ENCODE measurements around the gene SRPRB.

Gene SRPRB

DNA sequence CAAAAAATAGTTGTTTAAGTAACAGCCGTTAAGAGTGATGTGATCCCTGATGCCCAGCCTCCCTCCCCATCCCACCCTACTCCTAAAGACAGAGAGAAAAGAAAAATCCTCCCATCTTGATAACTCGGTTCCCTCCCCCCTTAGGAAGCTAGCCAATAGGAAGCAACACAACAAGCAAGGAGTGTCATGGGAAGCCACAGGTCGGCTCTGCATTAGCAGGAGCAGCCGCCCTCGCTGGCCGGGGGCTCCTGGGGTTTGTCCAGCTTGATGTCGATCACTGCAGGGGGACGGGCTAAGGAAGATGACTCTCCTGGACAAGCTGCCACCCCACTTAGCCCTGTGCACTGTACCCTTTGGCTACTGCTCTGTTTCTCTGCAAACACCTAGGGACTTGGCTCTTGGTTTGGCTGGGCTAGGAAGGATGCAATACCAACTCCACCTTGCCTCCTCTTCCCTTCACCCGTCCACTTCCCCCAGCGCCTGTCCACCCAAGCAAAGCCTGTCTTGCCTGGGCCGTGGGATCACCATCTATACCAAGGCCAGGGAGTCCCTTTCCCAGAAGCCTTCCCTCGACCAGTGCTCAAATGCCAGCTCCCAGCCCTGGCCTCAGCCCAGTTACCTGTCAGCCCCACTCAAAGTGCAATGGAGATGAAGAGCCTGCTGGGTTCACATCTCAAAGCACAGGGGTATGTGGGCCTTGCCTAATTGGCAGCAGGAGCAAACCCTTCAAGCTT, 23.1 kb downstream of the SRPRB start:
- Mint-ChIP-seq H3K9me3 (no peaks in the 10 kb centered on the region), H3K36me3 (ENCODE audit: low read depth) (peaks cover 13% of the 10 kb centered on the region), H3K27me3 (ENCODE audit: low read depth) (no peaks in the 10 kb centered on the region), H3K4me1 (ENCODE audit: low read depth) (no peaks in the 10 kb centered on the region), H3K27ac (no peak overlapping the region), H3K4me3 (no peak overlapping the region)

DNA sequence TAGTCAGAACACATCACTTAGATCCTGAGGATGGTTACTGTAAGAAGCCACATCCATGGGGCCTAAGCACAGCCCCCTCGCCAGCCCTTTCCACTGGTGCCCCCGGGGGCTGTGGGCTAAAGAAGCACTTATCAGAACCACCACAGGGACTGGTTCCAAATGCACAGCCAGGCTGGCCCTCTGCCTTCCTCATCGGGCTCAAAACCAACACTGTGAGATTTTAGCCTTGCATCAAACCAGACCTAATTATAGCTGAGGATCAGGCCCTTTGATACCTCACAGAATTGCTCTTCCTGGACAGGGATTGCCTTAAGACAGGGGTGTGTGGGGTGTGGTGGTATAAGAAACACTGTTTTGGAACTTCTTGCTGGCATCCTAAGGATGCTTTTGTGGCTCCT, 23.7 kb downstream of the SRPRB start:
- Mint-ChIP-seq H3K27ac (no peak overlapping the region), H3K4me3 (no peak overlapping the region), H3K9me3 (no peaks in the 10 kb centered on the region), H3K36me3 (ENCODE audit: low read depth) (peaks cover 11% of the 10 kb centered on the region), H3K27me3 (ENCODE audit: low read depth) (no peaks in the 10 kb centered on the region), H3K4me1 (ENCODE audit: low read depth) (no peaks in the 10 kb centered on the region)

DNA sequence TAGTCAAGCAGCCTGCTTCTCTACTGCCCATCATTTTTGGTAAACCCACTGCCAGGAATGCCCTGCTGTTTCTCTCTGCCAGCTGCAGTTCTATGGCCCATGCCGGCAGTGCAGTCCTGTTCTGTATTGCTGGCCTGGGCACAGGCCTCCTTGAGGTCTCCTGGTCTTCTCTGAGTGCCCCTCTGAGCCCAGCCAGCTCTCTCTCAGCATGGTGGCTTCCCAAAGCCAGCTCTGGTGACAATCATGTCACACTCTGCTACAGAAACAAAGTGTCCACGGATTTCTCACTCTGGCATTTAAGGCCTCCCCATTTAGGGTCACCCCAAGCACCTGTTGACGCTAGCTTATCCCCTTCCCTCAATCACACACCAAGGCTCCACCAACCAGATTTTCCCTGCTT, 24.5 kb downstream of the SRPRB start:
- no peak overlapping the region for H3K4me3 Mint-ChIP-seq
- H3K27me3 Mint-ChIP-seq (ENCODE audit: low read depth) = no peaks in the 10 kb centered on the region
- H3K4me1 Mint-ChIP-seq (ENCODE audit: low read depth) = no peaks in the 10 kb centered on the region
- H3K9me3 Mint-ChIP-seq = no peaks in the 10 kb centered on the region
- H3K36me3 Mint-ChIP-seq (ENCODE audit: low read depth) = peaks cover 9% of the 10 kb centered on the region
- no peak overlapping the region for H3K27ac Mint-ChIP-seq

DNA sequence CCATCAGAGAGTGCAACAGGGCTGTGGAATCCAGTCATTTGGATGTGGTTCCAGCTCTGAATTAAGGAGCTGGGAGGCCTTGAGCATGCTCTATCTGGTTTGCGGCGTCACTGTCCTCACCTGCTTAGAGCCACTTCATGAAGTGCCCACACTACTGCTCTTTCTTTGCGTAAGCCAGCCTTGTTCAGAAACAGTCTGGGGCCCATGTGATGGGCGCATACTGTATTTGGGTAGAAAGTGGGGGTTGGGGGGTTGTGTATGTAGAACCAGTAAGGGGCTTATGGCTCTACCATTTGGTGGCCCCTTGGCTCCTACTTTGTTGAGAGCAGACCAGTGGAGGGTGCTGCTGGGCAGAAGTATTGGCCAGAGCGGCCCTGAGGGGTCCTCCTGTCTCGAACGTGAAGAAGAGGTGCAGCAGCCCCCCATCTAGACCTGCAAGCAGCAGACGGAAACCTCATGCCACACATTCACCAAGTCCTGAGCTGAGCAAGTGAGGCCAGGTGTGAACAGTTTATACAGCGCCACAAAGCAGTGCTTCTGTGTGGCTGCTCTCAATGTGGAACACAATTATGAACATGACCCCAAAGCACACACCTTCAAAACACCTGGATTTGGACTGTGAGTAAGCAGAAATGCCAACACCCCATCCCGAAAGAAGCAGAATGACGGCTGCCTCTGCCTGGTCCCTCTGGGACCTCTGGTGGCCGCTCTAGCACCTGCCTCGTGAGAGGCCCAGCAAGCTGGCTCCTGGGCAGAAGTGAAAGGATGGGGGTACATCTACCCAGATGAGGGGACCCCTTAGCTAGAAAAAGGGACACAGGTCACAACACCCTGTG, 26.6 kb downstream of the SRPRB start:
- Mint-ChIP-seq H3K36me3 (ENCODE audit: low read depth) (no peaks in the 10 kb centered on the region), H3K4me3 (no peak overlapping the region), H3K27ac (no peak overlapping the region), H3K4me1 (ENCODE audit: low read depth) (no peaks in the 10 kb centered on the region), H3K27me3 (ENCODE audit: low read depth) (no peaks in the 10 kb centered on the region), H3K9me3 (no peaks in the 10 kb centered on the region)

DNA sequence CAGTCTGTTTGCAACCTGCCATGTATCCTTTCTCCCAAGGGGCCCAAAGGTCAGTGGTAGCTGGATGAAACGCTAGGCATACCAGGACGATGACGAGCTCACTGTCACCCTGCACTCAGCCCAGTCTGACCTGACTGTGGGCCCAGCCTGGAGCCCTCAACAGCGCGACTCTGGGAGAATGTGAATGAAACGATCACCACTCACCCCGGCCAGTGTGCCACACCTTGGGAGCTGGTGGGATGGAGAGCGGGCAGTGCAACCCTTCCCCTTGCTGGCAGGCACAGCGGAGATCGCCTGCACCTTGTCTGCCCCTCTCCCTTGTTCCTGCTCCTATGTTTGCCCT, 27.2 kb downstream of the SRPRB start:
- Mint-ChIP-seq H3K36me3 (ENCODE audit: low read depth) (no peaks in the 10 kb centered on the region), H3K27me3 (ENCODE audit: low read depth) (no peaks in the 10 kb centered on the region), H3K4me1 (ENCODE audit: low read depth) (no peaks in the 10 kb centered on the region), H3K9me3 (no peaks in the 10 kb centered on the region), H3K4me3 (no peak overlapping the region), H3K27ac (no peak overlapping the region)

DNA sequence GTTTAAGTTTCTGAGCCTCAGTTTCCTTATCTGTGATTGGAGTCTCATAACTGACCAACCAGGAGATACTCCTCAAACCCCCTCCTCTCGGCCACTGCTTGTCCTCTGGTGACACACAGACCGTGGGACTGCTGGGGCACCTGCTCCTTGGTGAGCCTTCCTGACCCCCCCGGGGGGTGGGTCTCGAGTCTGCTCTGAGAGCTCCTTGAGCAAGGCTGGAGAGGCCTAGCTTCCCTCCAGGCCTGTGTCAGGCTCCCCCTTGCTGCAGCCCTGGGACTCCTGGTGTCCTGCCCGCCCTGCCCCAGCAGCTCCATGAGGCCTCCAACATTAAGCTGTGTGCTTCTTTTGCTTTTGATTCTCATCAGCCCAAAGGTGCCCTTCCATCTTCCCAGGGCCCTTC, 27.7 kb downstream of the SRPRB start:
- H3K4me1 Mint-ChIP-seq (ENCODE audit: low read depth) = no peaks in the 10 kb centered on the region
- H3K36me3 Mint-ChIP-seq (ENCODE audit: low read depth) = no peaks in the 10 kb centered on the region
- H3K27ac Mint-ChIP-seq = no peak overlapping the region
- no peaks in the 10 kb centered on the region for H3K9me3 Mint-ChIP-seq
- H3K27me3 Mint-ChIP-seq (ENCODE audit: low read depth) = no peaks in the 10 kb centered on the region
- H3K4me3 Mint-ChIP-seq = no peak overlapping the region

DNA sequence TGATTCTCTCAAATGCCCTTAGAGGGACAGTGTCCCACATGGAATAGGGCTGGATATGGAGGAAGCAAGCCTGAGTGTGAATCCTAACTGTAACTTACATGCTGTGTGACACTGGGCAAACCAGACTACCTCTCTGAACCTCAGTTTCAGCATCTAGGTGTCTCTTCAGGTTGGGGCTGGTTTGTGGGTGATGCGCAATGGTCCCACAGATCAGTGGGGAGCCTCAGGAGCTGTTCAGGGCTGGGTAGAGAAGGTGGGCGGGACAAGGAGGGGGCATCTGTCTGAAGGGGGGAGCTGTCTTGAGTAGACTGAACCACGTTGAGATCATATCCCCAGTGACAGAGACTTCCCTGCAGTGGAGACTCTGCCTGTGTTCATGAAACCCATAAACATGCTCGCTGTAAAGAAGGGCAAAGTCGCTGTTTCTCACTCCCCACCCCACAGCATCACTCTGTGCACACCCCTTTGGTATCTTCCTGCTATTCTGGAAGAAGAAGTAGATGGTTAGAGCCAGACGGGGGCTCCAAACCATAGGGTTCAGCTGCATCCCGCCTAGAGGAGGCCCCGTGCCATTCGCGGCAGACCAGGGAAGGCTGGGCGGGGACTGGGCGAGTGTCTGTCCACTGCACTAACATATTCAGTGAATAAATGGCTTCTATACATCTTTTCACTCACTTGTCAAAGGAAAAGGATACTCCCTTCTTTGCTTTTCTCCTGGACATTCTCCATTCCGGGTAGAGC, 28.4 kb downstream of the SRPRB start:
- H3K9me3 Mint-ChIP-seq = no peaks in the 10 kb centered on the region
- H3K4me3 Mint-ChIP-seq = no peak overlapping the region
- no peaks in the 10 kb centered on the region for H3K36me3 Mint-ChIP-seq (ENCODE audit: low read depth)
- no peaks in the 10 kb centered on the region for H3K4me1 Mint-ChIP-seq (ENCODE audit: low read depth)
- no peaks in the 10 kb centered on the region for H3K27me3 Mint-ChIP-seq (ENCODE audit: low read depth)
- H3K27ac Mint-ChIP-seq = no peak overlapping the region

DNA sequence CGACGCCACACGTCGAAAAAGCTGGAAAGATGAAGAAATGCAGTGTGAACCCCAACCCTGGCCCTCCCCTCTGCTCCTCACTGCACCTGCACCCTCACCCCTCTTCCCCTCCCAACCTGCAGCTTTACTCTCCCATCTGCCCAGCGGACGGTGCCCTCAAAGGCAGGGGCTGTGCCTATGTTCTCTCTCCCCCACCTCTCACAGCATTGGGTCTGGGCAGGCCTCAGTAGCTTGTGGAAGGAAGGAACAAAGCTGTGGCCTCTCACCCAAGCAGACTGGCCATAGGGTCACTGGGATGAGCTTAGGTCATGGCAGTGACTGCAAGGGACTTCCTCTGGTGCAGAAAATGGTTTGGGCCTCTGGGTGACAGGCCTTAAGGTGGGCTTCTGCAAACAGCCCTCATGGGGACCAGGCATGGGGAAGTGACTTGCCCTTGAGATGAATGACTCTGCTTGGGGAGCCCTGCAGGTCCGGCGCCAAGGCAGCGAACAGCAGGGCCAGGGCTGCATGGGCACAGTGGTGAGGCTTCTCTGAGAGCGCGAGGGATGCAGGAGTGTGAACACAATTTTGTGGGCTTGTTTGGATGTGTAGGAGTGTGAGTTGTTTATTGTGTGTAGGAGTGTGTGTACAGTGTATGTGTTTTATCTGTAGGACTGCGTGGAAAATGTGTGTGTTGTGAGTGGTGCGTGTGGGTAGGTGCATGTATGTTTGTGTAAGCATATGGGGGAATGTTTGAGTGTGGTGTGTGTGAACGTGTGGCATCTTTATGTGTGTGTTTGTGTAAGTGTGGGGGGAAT, 29.2 kb downstream of the SRPRB start:
- Mint-ChIP-seq H3K27me3 (ENCODE audit: low read depth) (no peaks in the 10 kb centered on the region), H3K36me3 (ENCODE audit: low read depth) (no peaks in the 10 kb centered on the region), H3K4me1 (ENCODE audit: low read depth) (no peaks in the 10 kb centered on the region), H3K9me3 (no peaks in the 10 kb centered on the region), H3K27ac (no peak overlapping the region), H3K4me3 (no peak overlapping the region)

DNA sequence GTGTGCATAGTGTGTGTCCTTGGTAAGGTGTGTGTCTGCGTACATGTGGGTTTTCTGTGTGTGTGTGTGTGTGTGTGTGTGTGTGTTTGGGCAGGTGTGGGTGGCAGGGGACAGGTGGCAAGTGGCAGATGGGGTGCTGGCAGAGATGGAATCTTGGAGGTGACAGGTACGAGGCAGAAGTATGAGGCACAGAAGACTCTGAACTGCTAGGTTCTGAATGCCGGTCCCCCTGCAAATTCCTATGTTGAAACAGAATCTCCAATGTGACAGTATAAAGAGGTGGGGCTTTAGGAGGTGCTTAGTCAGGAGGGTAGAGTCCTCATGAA, 29.8 kb downstream of the SRPRB start:
- Mint-ChIP-seq H3K27ac (no peak overlapping the region), H3K4me1 (ENCODE audit: low read depth) (no peaks in the 10 kb centered on the region), H3K36me3 (ENCODE audit: low read depth) (no peaks in the 10 kb centered on the region), H3K4me3 (no peak overlapping the region), H3K9me3 (no peaks in the 10 kb centered on the region), H3K27me3 (ENCODE audit: low read depth) (no peaks in the 10 kb centered on the region)

DNA sequence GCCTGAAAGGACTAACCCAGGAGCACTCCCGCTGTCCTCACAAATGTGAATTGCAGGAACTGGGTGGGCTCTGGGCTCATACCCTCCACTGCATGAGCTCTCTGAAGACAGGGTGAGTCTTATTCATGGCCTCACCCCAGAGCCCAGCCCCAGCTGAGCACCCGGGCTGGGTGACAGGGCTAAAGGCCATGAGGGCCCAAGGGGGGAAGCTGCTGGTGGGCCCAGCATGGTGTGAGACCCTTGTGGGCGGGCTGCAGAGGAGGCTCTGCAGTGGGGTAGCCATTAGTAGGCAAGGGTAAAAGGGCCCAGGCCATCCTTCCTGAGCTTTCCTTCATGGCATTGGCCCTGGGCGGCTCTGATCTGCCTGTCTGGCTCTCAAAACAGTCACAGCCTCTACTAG, 30.3 kb downstream of the SRPRB start:
- Mint-ChIP-seq H3K4me1 (ENCODE audit: low read depth) (no peaks in the 10 kb centered on the region), H3K4me3 (no peak overlapping the region), H3K36me3 (ENCODE audit: low read depth) (no peaks in the 10 kb centered on the region), H3K27me3 (ENCODE audit: low read depth) (no peaks in the 10 kb centered on the region), H3K27ac (no peak overlapping the region), H3K9me3 (no peaks in the 10 kb centered on the region)

DNA sequence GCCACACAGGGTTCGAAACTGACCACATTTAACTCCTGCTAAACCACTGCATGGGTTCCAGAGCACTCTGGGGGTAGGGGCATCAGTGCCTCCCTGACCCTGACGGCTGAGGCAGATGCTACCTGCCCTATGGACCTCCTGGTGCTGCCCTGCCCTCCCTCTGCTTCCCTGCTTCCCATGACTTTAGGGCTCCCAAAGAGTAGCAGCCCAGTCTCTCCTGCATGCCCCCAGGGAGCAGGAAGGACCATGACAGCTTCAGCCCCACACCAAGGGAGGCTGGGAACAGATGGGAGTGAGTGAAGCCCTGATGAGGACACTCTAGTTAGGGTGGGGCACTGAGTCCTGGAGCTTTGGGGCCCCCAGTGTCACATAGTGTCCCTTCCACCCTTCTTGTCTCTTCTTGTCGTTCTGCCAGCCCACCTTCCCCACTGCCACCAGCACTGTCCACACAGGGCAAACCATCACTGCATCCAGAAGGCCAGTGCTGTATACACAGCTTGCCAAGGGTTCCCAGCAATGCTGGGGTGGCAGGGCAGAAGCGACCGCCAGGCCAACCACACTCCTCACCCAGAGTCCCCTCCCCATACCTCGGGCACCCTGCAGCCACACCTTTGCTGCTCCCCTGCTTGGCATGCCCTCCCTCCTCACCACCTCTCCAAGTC, 31.0 kb downstream of the SRPRB start:
- no peak overlapping the region for H3K4me3 Mint-ChIP-seq
- no peaks in the 10 kb centered on the region for H3K4me1 Mint-ChIP-seq (ENCODE audit: low read depth)
- H3K27me3 Mint-ChIP-seq (ENCODE audit: low read depth) = no peaks in the 10 kb centered on the region
- no peaks in the 10 kb centered on the region for H3K36me3 Mint-ChIP-seq (ENCODE audit: low read depth)
- H3K9me3 Mint-ChIP-seq = no peaks in the 10 kb centered on the region
- H3K27ac Mint-ChIP-seq = no peak overlapping the region

DNA sequence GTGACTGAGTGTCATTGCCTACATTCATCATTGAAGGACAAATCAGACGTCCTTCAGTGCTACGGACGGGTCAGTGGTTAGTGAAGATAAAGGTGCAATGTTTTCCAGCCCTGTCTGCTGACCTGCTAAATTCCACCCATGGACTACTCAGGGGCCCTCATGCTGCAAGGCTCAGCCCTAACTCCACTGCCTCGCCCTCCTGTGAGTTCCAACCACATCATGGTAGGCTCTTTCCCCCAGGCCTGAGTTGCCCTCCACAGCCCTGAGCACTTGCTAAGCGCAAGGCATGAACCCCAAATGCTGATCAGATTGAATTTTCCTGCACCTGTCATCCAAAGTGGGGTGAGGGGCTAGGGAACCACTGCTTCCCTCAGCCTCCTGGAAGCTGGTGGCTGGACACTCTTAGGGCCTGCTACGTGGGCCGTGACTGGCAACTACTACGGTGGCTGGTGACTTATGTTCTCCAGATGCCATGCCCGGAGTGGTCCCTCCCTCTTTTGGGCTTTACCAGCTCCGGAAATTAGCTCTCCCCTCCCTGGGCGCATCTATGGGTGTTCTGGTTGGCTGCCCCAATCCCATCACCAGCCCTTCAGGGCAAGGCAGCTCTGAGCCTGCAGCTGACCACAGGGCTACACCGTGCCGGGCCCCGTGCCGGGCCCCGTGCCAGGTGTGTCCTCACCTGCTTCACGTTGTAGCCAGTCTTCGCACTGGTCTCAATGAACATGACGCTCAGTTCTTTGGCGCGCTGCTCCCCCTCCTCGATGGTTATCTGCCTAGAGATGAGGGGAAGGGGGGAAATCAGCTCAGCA, 32.1 kb downstream of the SRPRB start:
- no peak overlapping the region for H3K27ac Mint-ChIP-seq
- H3K27me3 Mint-ChIP-seq (ENCODE audit: low read depth) = no peaks in the 10 kb centered on the region
- no peaks in the 10 kb centered on the region for H3K4me1 Mint-ChIP-seq (ENCODE audit: low read depth)
- H3K4me3 Mint-ChIP-seq = no peak overlapping the region
- no peaks in the 10 kb centered on the region for H3K9me3 Mint-ChIP-seq
- H3K36me3 Mint-ChIP-seq (ENCODE audit: low read depth) = no peaks in the 10 kb centered on the region

DNA sequence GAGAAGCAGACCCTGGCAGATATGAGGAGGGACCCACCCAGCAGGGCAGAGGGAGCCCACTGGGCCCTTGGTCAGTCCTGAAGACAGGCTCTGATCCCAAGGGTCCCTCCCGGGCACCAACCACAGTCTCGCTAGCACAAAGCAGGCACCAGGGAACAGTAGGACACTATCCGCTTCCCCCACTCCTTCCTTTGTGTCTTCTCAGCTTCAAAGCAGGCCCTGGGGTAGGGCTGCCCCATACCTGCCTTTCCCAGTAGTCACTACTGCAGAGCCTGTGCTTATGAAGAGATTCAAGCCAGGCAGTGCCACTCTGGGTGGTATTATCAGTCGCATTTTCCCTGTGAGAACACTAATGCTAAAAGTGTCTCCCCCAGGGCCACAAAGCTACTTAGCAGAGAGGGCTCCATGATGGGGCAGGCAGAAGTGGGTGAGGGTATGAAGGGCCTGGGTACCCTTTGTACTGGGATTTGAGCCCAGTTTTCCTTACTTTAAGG, 32.7 kb downstream of the SRPRB start:
- Mint-ChIP-seq H3K9me3 (no peaks in the 10 kb centered on the region), H3K27ac (no peak overlapping the region), H3K4me3 (no peak overlapping the region), H3K27me3 (ENCODE audit: low read depth) (no peaks in the 10 kb centered on the region), H3K36me3 (ENCODE audit: low read depth) (no peaks in the 10 kb centered on the region), H3K4me1 (ENCODE audit: low read depth) (no peaks in the 10 kb centered on the region)
